HL-60 (cell line): ENCODE data around the gene MAB21L3.
"Not testable (repeated sequence)": the region's sequence is repeated elsewhere in the genome, so short reads cannot be mapped to it uniquely, and the experiment has no call there.

Source experiments
- DNase-seq, 2 experiments: peaks; one replicate each; pipeline ENCODE4 v3.0.0-alpha.2; 2010 to 2020; ENCODE audit warnings: low read depth in 1 of 2, low spot score in 1 of 2
- H3K27ac ChIP-seq: fragments of 250-450 bp; sonication (Bioruptor Pico); replicated peaks from 2 replicates; pipeline ENCODE4 v1.5.1; 2020; ENCODE audit warnings: mild to moderate bottlenecking, moderate library complexity
- H3K27me3 ChIP-seq: fragments of 250-450 bp; sonication (Bioruptor Pico); 2 replicates; pipeline ENCODE4 v1.5.1; 2021; ENCODE audit warnings: mild to moderate bottlenecking, moderate library complexity; ENCODE audit not compliant: insufficient read depth, poor library complexity, severe bottlenecking
- H3K4me3 ChIP-seq: replicated peaks from 2 replicates; pipeline ENCODE4 v1.5.1; 2011; ENCODE audit warnings: mild to moderate bottlenecking, control low read depth, low read length; ENCODE audit not compliant: insufficient read depth
- CTCF ChIP-seq: IDR thresholded peaks from one replicate; pipeline ENCODE4 v1.5.1; 2011; ENCODE audit warnings: low read length, control low read depth, inconsistent platforms; ENCODE audit not compliant: insufficient read depth
- GABPA ChIP-seq: IDR thresholded peaks from 2 replicates; pipeline ENCODE4 v1.6.1; 2012; ENCODE audit warnings: low read depth
- POLR2AphosphoS5 ChIP-seq: IDR thresholded peaks from 2 replicates; pipeline ENCODE4 v1.6.1; 2012; ENCODE audit warnings: low read depth
- REST ChIP-seq: IDR thresholded peaks from 2 replicates; pipeline ENCODE4 v1.6.1; 2012; ENCODE audit warnings: low read depth; ENCODE audit not compliant: insufficient replicate concordance
- SPI1 ChIP-seq: IDR thresholded peaks from 2 replicates; pipeline ENCODE4 v1.6.1; 2012; ENCODE audit warnings: low read depth, mild to moderate bottlenecking, borderline replicate concordance

MAB21L3 gene

GRCh38 chr1:116144151-116144550 lies 33.0 kb downstream of the MAB21L3 start:
- no peak overlapping the region for H3K4me3 ChIP-seq
- no peaks in the 10 kb centered on the region for H3K27me3 ChIP-seq
- H3K27ac ChIP-seq = no peak overlapping the region
- TF ChIP-seq GABPA (no peak), REST (no peak), POLR2AphosphoS5 (no peak), SPI1 (no peak), CTCF (no peak)
- no peak for DNase-seq

GRCh38 chr1:116146447-116147113 lies 35.4 kb downstream of the MAB21L3 start:
- H3K27me3 ChIP-seq, H3K27ac ChIP-seq, DNase-seq, H3K4me3 ChIP-seq: not testable (repeated sequence)

GRCh38 chr1:116147114-116147510 lies 35.9 kb downstream of the MAB21L3 start:
- no peak overlapping the region for H3K27ac ChIP-seq
- H3K27me3 ChIP-seq = no peaks in the 10 kb centered on the region
- no peak overlapping the region for H3K4me3 ChIP-seq
- DNase-seq = no peak
- no peak for TF ChIP-seq GABPA

GRCh38 chr1:116147972-116148371 lies 36.8 kb downstream of the MAB21L3 start:
- TF ChIP-seq GABPA (no peak), REST (no peak), SPI1 (no peak), POLR2AphosphoS5 (no peak)
- DNase-seq = no peak
- Histone ChIP-seq H3K4me3 (no peak overlapping the region), H3K27me3 (no peaks in the 10 kb centered on the region), H3K27ac (no peak overlapping the region)

GRCh38 chr1:116148967-116149366 lies 37.8 kb downstream of the MAB21L3 start:
- Histone ChIP-seq H3K4me3 (no peak overlapping the region), H3K27ac (no peak overlapping the region), H3K27me3 (no peaks in the 10 kb centered on the region)
- TF ChIP-seq SPI1 = no peak
- TF ChIP-seq POLR2AphosphoS5 = no peak
- no peak for TF ChIP-seq CTCF
- TF ChIP-seq GABPA = no peak
- no peak for TF ChIP-seq REST
- no peak for DNase-seq
